Neuronal stem cell (in vitro differentiated cells): ENCODE measurements around the gene NEIL3.

ENCODE experiments used
- DNase-seq: peaks from one replicate; pipeline ENCODE4 v3.0.0-alpha.2; 2013; ENCODE audit warnings: low spot score
- H2AFZ ChIP-seq: one replicate; pipeline ENCODE4 v1.6.1; 2013; ENCODE audit warnings: mild to moderate bottlenecking, low read length, inconsistent platforms
- H2AK5ac ChIP-seq: 2 replicates; pipeline ENCODE4 v1.6.1; 2013; ENCODE audit warnings: low read depth, mild to moderate bottlenecking, inconsistent platforms, low read length, moderate library complexity, mixed read lengths
- H2BK120ac ChIP-seq: 2 replicates; pipeline ENCODE4 v1.6.1; 2013; ENCODE audit warnings: low read depth, mild to moderate bottlenecking, inconsistent platforms, low read length, moderate library complexity, mixed read lengths
- H2BK12ac ChIP-seq: one replicate; pipeline ENCODE4 v1.6.1; 2013; ENCODE audit warnings: low read length, inconsistent platforms
- H2BK15ac ChIP-seq: 2 replicates; pipeline ENCODE4 v1.6.1; 2013; ENCODE audit warnings: mild to moderate bottlenecking, low read length, inconsistent platforms, mixed read lengths
- H2BK5ac ChIP-seq: one replicate; pipeline ENCODE4 v1.6.1; 2013; ENCODE audit warnings: inconsistent platforms, mild to moderate bottlenecking, low read length, moderate library complexity
- H3K14ac ChIP-seq: one replicate; pipeline ENCODE4 v1.6.1; 2013; ENCODE audit warnings: low read length, inconsistent platforms
- H3K18ac ChIP-seq: 2 replicates; pipeline ENCODE4 v1.6.1; 2013; ENCODE audit warnings: low read length, inconsistent platforms
- H3K23ac ChIP-seq: 2 replicates; pipeline ENCODE4 v1.6.1; 2013; ENCODE audit warnings: low read depth, mild to moderate bottlenecking, mixed read lengths, low read length, inconsistent platforms; ENCODE audit not compliant: poor library complexity
- H3K27ac ChIP-seq: replicated peaks from 3 replicates; pipeline ENCODE4 v1.5.1; 2013; ENCODE audit warnings: low read length, inconsistent platforms
- H3K27me3 ChIP-seq, 3 experiments: 2 replicates each; pipeline ENCODE4 v1.6.1; 2013; ENCODE audit warnings: low read length in 3 of 3, mild to moderate bottlenecking in 2 of 3, inconsistent platforms in 1 of 3, low read depth in 1 of 3, mixed read lengths in 1 of 3, moderate library complexity in 1 of 3; ENCODE audit not compliant: control insufficient read depth in 3 of 3, insufficient read depth in 3 of 3
- H3K36me3 ChIP-seq, 2 donors: replicated peaks in 1 of 2; 2 replicates each; pipeline ENCODE4 v1.6.1; 2013; ENCODE audit warnings: low read length in 2 of 2; ENCODE audit not compliant: control insufficient read depth in 2 of 2, insufficient read depth in 2 of 2
- H3K4ac ChIP-seq: 2 replicates; pipeline ENCODE4 v1.6.1; 2013; ENCODE audit warnings: inconsistent platforms, mild to moderate bottlenecking, low read length, moderate library complexity
- H3K4me1 ChIP-seq, 2 donors: 1 replicate in 1 of 2; 2 replicates in 1 of 2; pipeline ENCODE4 v1.6.1; 2013; ENCODE audit warnings: low read length in 2 of 2, low read depth in 1 of 2; ENCODE audit not compliant: control insufficient read depth in 2 of 2, insufficient read depth in 1 of 2
- H3K4me2 ChIP-seq: one replicate; pipeline ENCODE4 v1.6.1; 2013; ENCODE audit warnings: mild to moderate bottlenecking, low read length, inconsistent platforms; ENCODE audit not compliant: insufficient read depth, poor library complexity, severe bottlenecking
- H3K4me3 ChIP-seq, 2 donors: 2 replicates each; pipeline ENCODE4 v1.5.1; 2013; ENCODE audit warnings: low read length in 2 of 2, mild to moderate bottlenecking in 2 of 2, inconsistent platforms in 1 of 2, moderate library complexity in 1 of 2
- H3K79me1 ChIP-seq: one replicate; pipeline ENCODE4 v1.6.1; 2013; ENCODE audit warnings: low read depth, mild to moderate bottlenecking, inconsistent platforms, low read length, moderate library complexity
- H3K9ac ChIP-seq: one replicate; pipeline ENCODE4 v1.6.1; 2013; ENCODE audit warnings: mild to moderate bottlenecking, low read depth, low read length, inconsistent platforms; ENCODE audit not compliant: poor library complexity
- H3K9me3 ChIP-seq, 2 donors: replicated peaks in 1 of 2; 2 replicates each; pipeline versions ENCODE3 to v1.6.1; 2013; ENCODE audit warnings: low read length in 2 of 2, mild to moderate bottlenecking in 2 of 2, inconsistent platforms in 1 of 2, low read depth in 1 of 2, mixed read lengths in 1 of 2, moderate library complexity in 1 of 2; ENCODE audit not compliant: control insufficient read depth in 2 of 2, insufficient read depth in 1 of 2
- H4K8ac ChIP-seq: one replicate; pipeline ENCODE4 v1.6.1; 2013; ENCODE audit warnings: low read depth, mild to moderate bottlenecking, inconsistent platforms, low read length, moderate library complexity
- H4K91ac ChIP-seq: one replicate; pipeline ENCODE4 v1.6.1; 2013; ENCODE audit warnings: low read length, low read depth, mild to moderate bottlenecking, inconsistent platforms; ENCODE audit not compliant: poor library complexity
- whole genome bisulfite sequencing, 2 donors: extraction: QIAGEN DNeasy Blood & Tissue Kit; methylation state at CpG; one replicate each; pipeline ENCODE4 v1.1.7; 2013; ENCODE audit warnings: missing lambda C conversion rate in 2 of 2, mixed read lengths in 1 of 2; ENCODE audit not compliant: insufficient read length in 2 of 2, insufficient replicate concordance in 1 of 2; ENCODE audit errors: extremely low coverage in 2 of 2; 5-methylcytosine and 5-hydroxymethylcytosine counted together

NEIL3 gene

GRCh38 chr4:177266506-177266905 is 43.2 kb upstream of the NEIL3 start:
- no peak overlapping the region for H3K4ac ChIP-seq
- no peak overlapping the region for H3K27ac ChIP-seq
- H2BK12ac ChIP-seq: no peak overlapping the region
- no peak overlapping the region for H2BK5ac ChIP-seq
- no peak overlapping the region for H2AFZ ChIP-seq
- H2BK15ac ChIP-seq: no peak overlapping the region
- no peak overlapping the region for H4K91ac ChIP-seq
- no peaks in the 10 kb centered on the region for H3K9me3 ChIP-seq
- no peak overlapping the region for H2BK120ac ChIP-seq
- no peak overlapping the region for H3K18ac ChIP-seq
- WGBS, 2 donors: no CpG with 5 or more reads among the region's 1 CpG
- no peak overlapping the region for H3K9ac ChIP-seq
- peaks cover 0 to 1% of the 10 kb centered on the region in 2 donors for H3K4me1 ChIP-seq
- H3K4me3 ChIP-seq: no peak overlapping the region
- no peak overlapping the region for H3K23ac ChIP-seq
- no peak overlapping the region for H2AK5ac ChIP-seq
- no peaks in the 10 kb centered on the region for H3K79me1 ChIP-seq
- no peak for DNase-seq
- H3K36me3 ChIP-seq: no peaks in the 10 kb centered on the region
- H3K4me2 ChIP-seq: no peak overlapping the region
- H3K14ac ChIP-seq: no peak overlapping the region
- H4K8ac ChIP-seq: no peak overlapping the region
- H3K27me3 ChIP-seq: no peaks in the 10 kb centered on the region

GRCh38 chr4:177267911-177268310 is 41.8 kb upstream of the NEIL3 start:
- H3K4me3 ChIP-seq: no peak overlapping the region
- no peak overlapping the region for H3K18ac ChIP-seq
- no peak overlapping the region for H2BK120ac ChIP-seq
- no peak overlapping the region for H3K4me2 ChIP-seq
- no peak for DNase-seq
- H3K14ac ChIP-seq: no peak overlapping the region
- H4K8ac ChIP-seq: no peak overlapping the region
- no peak overlapping the region for H3K27ac ChIP-seq
- no peak overlapping the region for H2BK15ac ChIP-seq
- peaks cover 0 to 1% of the 10 kb centered on the region in 2 donors for H3K4me1 ChIP-seq
- no CpG with 5 or more reads among the region's 3 CpGs for WGBS, 2 donors
- H3K9me3 ChIP-seq: no peaks in the 10 kb centered on the region
- no peak overlapping the region for H3K9ac ChIP-seq
- H3K4ac ChIP-seq: no peak overlapping the region
- H3K27me3 ChIP-seq: no peaks in the 10 kb centered on the region
- no peak overlapping the region for H2AK5ac ChIP-seq
- H3K23ac ChIP-seq: no peak overlapping the region
- no peaks in the 10 kb centered on the region for H3K36me3 ChIP-seq
- no peak overlapping the region for H4K91ac ChIP-seq
- no peak overlapping the region for H2AFZ ChIP-seq
- no peaks in the 10 kb centered on the region for H3K79me1 ChIP-seq
- H2BK5ac ChIP-seq: no peak overlapping the region
- no peak overlapping the region for H2BK12ac ChIP-seq

- Histone ChIP-seq H3K4me2 (no peak overlapping the region), H2BK12ac (no peak overlapping the region), H3K4ac (no peak overlapping the region), H4K8ac (no peak overlapping the region), H3K14ac (no peak overlapping the region), H4K91ac (no peak overlapping the region), H2BK15ac (no peak overlapping the region), H3K9ac (no peak overlapping the region), H3K23ac (no peak overlapping the region), H3K4me3 (no peak overlapping the region), H2BK120ac (no peak overlapping the region), H3K36me3 (no peaks in the 10 kb centered on the region), H3K4me1 (peaks cover 0 to 1% of the 10 kb centered on the region in 2 donors), H3K9me3 (no peaks in the 10 kb centered on the region), H3K79me1 (no peaks in the 10 kb centered on the region), H2AK5ac (no peak overlapping the region), H2AFZ (no peak overlapping the region), H2BK5ac (no peak overlapping the region), H3K27me3 (no peaks in the 10 kb centered on the region), H3K27ac (no peak overlapping the region), H3K18ac (no peak overlapping the region)
- no peak for DNase-seq
- WGBS, 2 donors: no CpG with 5 or more reads among the region's 1 CpG
These were observed 38.6 kb upstream of the NEIL3 start for GRCh38 chr4:177271091-177271490.

GRCh38 chr4:177271915-177272766 is 37.5 kb upstream of the NEIL3 start:
- Histone ChIP-seq H3K4ac (no peak overlapping the region), H3K9ac (no peak overlapping the region), H2AK5ac (no peak overlapping the region), H4K91ac (no peak overlapping the region), H3K9me3 (no peaks in the 10 kb centered on the region), H3K36me3 (no peaks in the 10 kb centered on the region), H4K8ac (no peak overlapping the region), H3K27ac (no peak overlapping the region), H3K79me1 (no peaks in the 10 kb centered on the region), H3K23ac (no peak overlapping the region), H2BK120ac (no peak overlapping the region), H3K14ac (no peak overlapping the region), H2BK5ac (no peak overlapping the region), H2AFZ (no peak overlapping the region), H3K4me2 (no peak overlapping the region), H2BK12ac (no peak overlapping the region), H2BK15ac (no peak overlapping the region), H3K4me3 (no peak overlapping the region), H3K4me1 (peaks cover 0 to 1% of the 10 kb centered on the region in 2 donors), H3K18ac (no peak overlapping the region), H3K27me3 (no peaks in the 10 kb centered on the region)
- WGBS, 2 donors: no CpG with 5 or more reads among the region's 10 CpGs
- no peak for DNase-seq
